ENCODE results near the gene STAB2.

The STAB2 gene

GRCh38 chr12:103665971-103666370 is 78.9 kb downstream of the STAB2 start:
- no peaks in the 10 kb centered on the region for H3K79me2 ChIP-seq (ENCODE audit: low read length)
- H3K4me2 ChIP-seq (ENCODE audit: low read length), result no peak overlapping the region
- H3K9me3 ChIP-seq (ENCODE audit: insufficient read depth, low read length), result no peaks in the 10 kb centered on the region
- H3K27ac ChIP-seq (ENCODE audit: low read length), result no peak overlapping the region
- no peak overlapping the region for H3K9ac ChIP-seq (ENCODE audit: low read length)
- TF ChIP-seq EZH2phosphoT487 (IDR thresholded peaks at IDR 0.05; ENCODE audit: low read depth) (no peak), CTCF (IDR thresholded peaks at IDR 0.05; ENCODE audit: low read depth, low read length) (no peak)
- no peak overlapping the region for H2AFZ ChIP-seq (ENCODE audit: low read depth, low read length)
- no peaks in the 10 kb centered on the region for H3K4me1 ChIP-seq (ENCODE audit: low read length)
- peaks cover 40% of the 10 kb centered on the region for H3K27me3 ChIP-seq (ENCODE audit: low read depth, low read length)
- no peaks in the 10 kb centered on the region for H3K36me3 ChIP-seq (replicated peaks; ENCODE audit: low read depth, low read length)
- no peaks in the 10 kb centered on the region for H4K20me1 ChIP-seq (ENCODE audit: insufficient read depth, low read length)
- no peak overlapping the region for H3K4me3 ChIP-seq (ENCODE audit: low read length)

GRCh38 chr12:103667125-103667524 is 80.1 kb downstream of the STAB2 start:
- no peaks in the 10 kb centered on the region for H3K79me2 ChIP-seq (ENCODE audit: low read length)
- no peak overlapping the region for H3K9ac ChIP-seq (ENCODE audit: low read length)
- H2AFZ ChIP-seq (ENCODE audit: low read depth, low read length), result no peak overlapping the region
- no peak overlapping the region for H3K4me2 ChIP-seq (ENCODE audit: low read length)
- no peak overlapping the region for H3K4me3 ChIP-seq (ENCODE audit: low read length)
- H3K27ac ChIP-seq (ENCODE audit: low read length), result no peak overlapping the region
- TF ChIP-seq CTCF (IDR thresholded peaks at IDR 0.05; ENCODE audit: low read depth, low read length), result no peak
- TF ChIP-seq EZH2phosphoT487 (IDR thresholded peaks at IDR 0.05; ENCODE audit: low read depth), result no peak
- no peaks in the 10 kb centered on the region for H3K9me3 ChIP-seq (ENCODE audit: insufficient read depth, low read length)
- no peaks in the 10 kb centered on the region for H3K4me1 ChIP-seq (ENCODE audit: low read length)
- H3K27me3 ChIP-seq (ENCODE audit: low read depth, low read length), result peaks cover 31% of the 10 kb centered on the region
- H4K20me1 ChIP-seq (ENCODE audit: insufficient read depth, low read length), result no peaks in the 10 kb centered on the region
- no peaks in the 10 kb centered on the region for H3K36me3 ChIP-seq (replicated peaks; ENCODE audit: low read depth, low read length)

GRCh38 chr12:103668520-103668919 is 81.4 kb downstream of the STAB2 start:
- Histone ChIP-seq H3K4me2 (ENCODE audit: low read length) (no peak overlapping the region), H3K4me3 (ENCODE audit: low read length) (no peak overlapping the region), H4K20me1 (ENCODE audit: insufficient read depth, low read length) (no peaks in the 10 kb centered on the region), H3K27me3 (ENCODE audit: low read depth, low read length) (peaks cover 22% of the 10 kb centered on the region), H3K4me1 (ENCODE audit: low read length) (no peaks in the 10 kb centered on the region), H2AFZ (ENCODE audit: low read depth, low read length) (no peak overlapping the region), H3K9me3 (ENCODE audit: insufficient read depth, low read length) (no peaks in the 10 kb centered on the region), H3K79me2 (ENCODE audit: low read length) (no peaks in the 10 kb centered on the region), H3K36me3 (replicated peaks; ENCODE audit: low read depth, low read length) (no peaks in the 10 kb centered on the region), H3K9ac (ENCODE audit: low read length) (no peak overlapping the region), H3K27ac (ENCODE audit: low read length) (no peak overlapping the region)
- TF ChIP-seq EZH2phosphoT487 (IDR thresholded peaks at IDR 0.05; ENCODE audit: low read depth) (no peak), CTCF (IDR thresholded peaks at IDR 0.05; ENCODE audit: low read depth, low read length) (no peak)

- Histone ChIP-seq H3K27me3 (ENCODE audit: low read depth, low read length) (peaks cover 7% of the 10 kb centered on the region; the same call in 1 of the 2 replicates), H3K36me3 (replicated peaks; ENCODE audit: low read depth, low read length) (no peaks in the 10 kb centered on the region), H3K9me3 (ENCODE audit: insufficient read depth, low read length) (no peaks in the 10 kb centered on the region), H3K4me3 (ENCODE audit: low read length) (no peak overlapping the region), H3K9ac (ENCODE audit: low read length) (no peak overlapping the region), H2AFZ (ENCODE audit: low read depth, low read length) (no peak overlapping the region), H3K4me2 (ENCODE audit: low read length) (no peak overlapping the region), H3K4me1 (ENCODE audit: low read length) (no peaks in the 10 kb centered on the region), H4K20me1 (ENCODE audit: insufficient read depth, low read length) (no peaks in the 10 kb centered on the region), H3K27ac (ENCODE audit: low read length) (no peak overlapping the region), H3K79me2 (ENCODE audit: low read length) (no peaks in the 10 kb centered on the region)
- TF ChIP-seq CTCF (IDR thresholded peaks at IDR 0.05; ENCODE audit: low read depth, low read length) (no peak), EZH2phosphoT487 (IDR thresholded peaks at IDR 0.05; ENCODE audit: low read depth) (no peak)
These were observed 84.3 kb downstream of the STAB2 start for GRCh38 chr12:103671367-103671766.
